Activated CD8-positive, alpha-beta T cell treated with anti-CD3 and anti-CD28 coated beads for 36 hours (primary cell): ENCODE data around the gene MLLT10. TPM values are rescaled to one million over a fixed set of nuclear protein-coding genes. Genes with fewer than 3 reads are reported as not detected.
A peak's percentile ranks its signal among the peaks of the same experiment; 100 is the strongest.

Source experiments
- ATAC-seq: fragments of 200-7000 bp; cut with Tn5 transposase; one replicate; pipeline ENCODE4 v1.10.0; 2021; ENCODE audit warnings: mild to moderate bottlenecking, moderate library complexity
- CTCF ChIA-PET: fragments of 350-600 bp; sonication (Branson Sonifier 250); formaldehyde crosslinking; loops from one replicate; lab custom pipeline; 2021; ENCODE audit warnings: antibody characterized with exemption; lab: Charles Lee
- POLR2A ChIA-PET: fragments of 350-600 bp; sonication (Branson Sonifier 250); formaldehyde crosslinking; loops from one replicate; lab custom pipeline; 2021; ENCODE audit warnings: antibody characterized with exemption; lab: Charles Lee
- DNase-seq: peaks from one replicate; pipeline ENCODE4 v3.0.0-alpha.2; 2020
- H3K27ac Mint-ChIP-seq: one replicate; pipeline ENCODE4 v1.8.0; 2021; ENCODE audit warnings: mild to moderate bottlenecking, mixed read lengths
- H3K27me3 Mint-ChIP-seq: one replicate; pipeline ENCODE4 v1.8.0; 2021; ENCODE audit warnings: mixed read lengths
- H3K36me3 Mint-ChIP-seq: one replicate; pipeline ENCODE4 v1.8.0; 2021; ENCODE audit warnings: low read depth, mixed read lengths
- H3K4me1 Mint-ChIP-seq: one replicate; pipeline ENCODE4 v1.8.0; 2021; ENCODE audit warnings: low read depth, mixed read lengths
- H3K4me3 Mint-ChIP-seq: one replicate; pipeline ENCODE4 v1.8.0; 2021; ENCODE audit warnings: mild to moderate bottlenecking, moderate library complexity, mixed read lengths
- H3K9me3 Mint-ChIP-seq: one replicate; pipeline ENCODE4 v1.8.0; 2021; ENCODE audit warnings: mixed read lengths
- intact Hi-C: fragments of 100-400 bp; cut with micrococcal nuclease; formaldehyde crosslinking; loops from one replicate; pipeline ENCODE4 v1.10.0; 2022
- total RNA-seq, 2 experiments: library from RNA; stranded (reverse); gene quantifications; one replicate each; pipeline ENCODE4 v1.2.3, GENCODE V29; 2021
- TF ChIP-seq, protein P1 (sequence below): fragments of 200-600 bp; IDR thresholded peaks from one replicate; pipeline ENCODE4 v1.8.0; 2022; ENCODE audit warnings: antibody characterized with exemption, mild to moderate bottlenecking

MLLT10 gene
- total RNA-seq, 2 experiments from 2014 or later, result 33.9 to 36.4 TPM

DNA sequence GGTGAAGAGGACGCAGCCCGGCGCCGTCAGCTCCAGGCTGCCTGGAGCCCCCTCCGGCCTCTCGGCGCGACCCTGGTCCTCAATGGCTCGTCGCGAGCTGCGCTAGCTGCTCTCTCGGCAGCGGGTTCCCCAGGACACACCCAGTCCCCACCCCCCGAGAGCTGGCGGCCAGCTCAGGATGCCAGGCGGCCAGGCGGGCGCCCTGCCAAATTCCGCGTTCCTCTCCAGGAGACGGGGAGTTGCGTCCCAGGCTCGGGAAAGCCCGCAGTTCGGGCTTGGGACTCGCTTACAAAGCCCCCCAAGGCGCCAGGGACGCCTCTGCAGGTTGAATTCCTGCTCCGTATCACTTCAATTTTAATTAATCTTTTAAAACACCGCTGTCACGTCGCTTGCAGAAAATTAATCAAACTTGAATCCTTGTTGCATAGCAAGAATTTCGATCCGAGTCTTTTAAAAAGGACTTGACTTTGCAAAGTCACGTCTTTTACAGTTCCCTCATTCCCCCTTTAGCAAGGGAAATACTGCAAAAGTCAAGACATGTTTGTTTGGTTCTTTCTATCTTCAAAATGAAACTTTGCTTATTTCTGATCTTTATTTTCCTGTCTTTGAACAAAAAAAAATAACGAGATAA is 36.7 kb upstream of the MLLT10 start:
- Mint-ChIP-seq H3K36me3 (no peaks in the 10 kb centered on the region), H3K27ac (no peak overlapping the region), H3K27me3 (peaks cover 60% of the 10 kb centered on the region), H3K4me3 (peak overlapping the region; percentile 78), H3K4me1 (peaks cover 16% of the 10 kb centered on the region), H3K9me3 (no peaks in the 10 kb centered on the region)
- CTCF ChIA-PET, result interaction anchor here (0.8 to 5.3 kb wide), 16 partner anchors 9 to 1602 kb away, joined by 3 to 58 read pairs (median 9); partner anchors contain the start of gene SKIDA1
- peak; percentile 45 for DNase-seq
- POLR2A ChIA-PET, result interaction anchor here (0.6 to 1.4 kb wide), 5 partner anchors 36 to 1918 kb away, joined by 3 read pairs; partner anchors contain the start of gene MLLT10
- TF ChIP-seq, protein P1, sequence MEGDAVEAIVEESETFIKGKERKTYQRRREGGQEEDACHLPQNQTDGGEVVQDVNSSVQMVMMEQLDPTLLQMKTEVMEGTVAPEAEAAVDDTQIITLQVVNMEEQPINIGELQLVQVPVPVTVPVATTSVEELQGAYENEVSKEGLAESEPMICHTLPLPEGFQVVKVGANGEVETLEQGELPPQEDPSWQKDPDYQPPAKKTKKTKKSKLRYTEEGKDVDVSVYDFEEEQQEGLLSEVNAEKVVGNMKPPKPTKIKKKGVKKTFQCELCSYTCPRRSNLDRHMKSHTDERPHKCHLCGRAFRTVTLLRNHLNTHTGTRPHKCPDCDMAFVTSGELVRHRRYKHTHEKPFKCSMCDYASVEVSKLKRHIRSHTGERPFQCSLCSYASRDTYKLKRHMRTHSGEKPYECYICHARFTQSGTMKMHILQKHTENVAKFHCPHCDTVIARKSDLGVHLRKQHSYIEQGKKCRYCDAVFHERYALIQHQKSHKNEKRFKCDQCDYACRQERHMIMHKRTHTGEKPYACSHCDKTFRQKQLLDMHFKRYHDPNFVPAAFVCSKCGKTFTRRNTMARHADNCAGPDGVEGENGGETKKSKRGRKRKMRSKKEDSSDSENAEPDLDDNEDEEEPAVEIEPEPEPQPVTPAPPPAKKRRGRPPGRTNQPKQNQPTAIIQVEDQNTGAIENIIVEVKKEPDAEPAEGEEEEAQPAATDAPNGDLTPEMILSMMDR, result no peak
- ATAC-seq, result no peak
- intact Hi-C loops, result loop anchor here (5.0 kb wide), 2 partner anchors 35 to 235 kb away; partner anchors contain the start of gene MLLT10

DNA sequence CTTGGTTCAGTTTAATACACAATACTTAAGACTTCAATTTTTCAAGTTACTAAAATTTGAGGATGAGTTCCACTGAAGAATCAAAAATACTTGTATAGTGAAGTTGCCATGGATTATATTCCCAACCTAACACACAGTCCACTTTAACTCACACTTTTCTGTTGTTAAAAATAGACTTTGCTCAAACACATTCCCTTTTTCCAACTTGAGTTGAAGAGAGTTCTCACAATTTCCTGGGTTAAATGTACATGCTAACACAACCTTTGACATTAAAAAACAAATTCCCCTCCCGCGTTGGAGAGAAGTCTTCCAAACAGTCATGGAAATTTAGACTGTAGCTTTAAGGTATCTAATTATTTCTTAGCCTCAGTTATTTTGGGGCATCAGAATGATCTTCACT is 35.7 kb upstream of the MLLT10 start:
- POLR2A ChIA-PET, result interaction anchor here (1.3 kb wide), 1 partner anchor 35 kb away, joined by 3 read pairs; the partner anchor contains the start of gene MLLT10
- H3K27me3 Mint-ChIP-seq, result peaks cover 55% of the 10 kb centered on the region
- TF ChIP-seq, protein P1, result no peak

DNA sequence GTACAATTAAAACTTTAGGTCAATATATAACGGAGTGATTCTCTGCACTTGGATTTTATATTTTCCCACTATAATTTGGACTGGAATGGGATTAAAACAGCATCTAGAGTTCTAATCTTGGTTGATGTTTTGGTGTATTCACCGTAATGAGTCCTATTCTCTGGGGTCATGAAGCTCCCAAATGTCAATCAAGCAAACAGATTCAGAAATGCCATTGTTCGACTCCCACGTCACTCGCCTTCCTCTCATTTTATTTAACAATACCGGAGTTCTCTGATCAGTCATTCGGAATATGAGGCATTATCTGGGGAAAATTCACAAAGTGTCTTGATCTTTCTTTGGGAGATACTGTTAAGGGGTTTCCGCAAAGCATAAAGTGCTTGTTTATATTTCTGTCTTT is 35.0 kb upstream of the MLLT10 start:
- no peak overlapping the region for H3K27ac Mint-ChIP-seq
- intact Hi-C loops, result loop anchor here (5.0 kb wide), 2 partner anchors 33 to 233 kb away; partner anchors contain the start of gene MLLT10
- peaks cover 50% of the 10 kb centered on the region for H3K27me3 Mint-ChIP-seq

More for the DNA sequence above, 35.7 kb upstream of the MLLT10 start:
- H3K27ac Mint-ChIP-seq, result no peak overlapping the region
- no peak for ATAC-seq
- DNase-seq, result no peak
- CTCF ChIA-PET, result interaction anchor here (0.8 to 4.1 kb wide), 3 partner anchors 11 to 242 kb away, joined by 3 to 23 read pairs (median 3); no protein-coding TSS in a partner anchor
- H3K36me3 Mint-ChIP-seq, result no peaks in the 10 kb centered on the region
- no peaks in the 10 kb centered on the region for H3K9me3 Mint-ChIP-seq
- H3K4me3 Mint-ChIP-seq, result no peak overlapping the region
- intact Hi-C loops, result loop anchor here (5.0 kb wide), 2 partner anchors 34 to 234 kb away; partner anchors contain the start of gene MLLT10
- peaks cover 16% of the 10 kb centered on the region for H3K4me1 Mint-ChIP-seq

DNA sequence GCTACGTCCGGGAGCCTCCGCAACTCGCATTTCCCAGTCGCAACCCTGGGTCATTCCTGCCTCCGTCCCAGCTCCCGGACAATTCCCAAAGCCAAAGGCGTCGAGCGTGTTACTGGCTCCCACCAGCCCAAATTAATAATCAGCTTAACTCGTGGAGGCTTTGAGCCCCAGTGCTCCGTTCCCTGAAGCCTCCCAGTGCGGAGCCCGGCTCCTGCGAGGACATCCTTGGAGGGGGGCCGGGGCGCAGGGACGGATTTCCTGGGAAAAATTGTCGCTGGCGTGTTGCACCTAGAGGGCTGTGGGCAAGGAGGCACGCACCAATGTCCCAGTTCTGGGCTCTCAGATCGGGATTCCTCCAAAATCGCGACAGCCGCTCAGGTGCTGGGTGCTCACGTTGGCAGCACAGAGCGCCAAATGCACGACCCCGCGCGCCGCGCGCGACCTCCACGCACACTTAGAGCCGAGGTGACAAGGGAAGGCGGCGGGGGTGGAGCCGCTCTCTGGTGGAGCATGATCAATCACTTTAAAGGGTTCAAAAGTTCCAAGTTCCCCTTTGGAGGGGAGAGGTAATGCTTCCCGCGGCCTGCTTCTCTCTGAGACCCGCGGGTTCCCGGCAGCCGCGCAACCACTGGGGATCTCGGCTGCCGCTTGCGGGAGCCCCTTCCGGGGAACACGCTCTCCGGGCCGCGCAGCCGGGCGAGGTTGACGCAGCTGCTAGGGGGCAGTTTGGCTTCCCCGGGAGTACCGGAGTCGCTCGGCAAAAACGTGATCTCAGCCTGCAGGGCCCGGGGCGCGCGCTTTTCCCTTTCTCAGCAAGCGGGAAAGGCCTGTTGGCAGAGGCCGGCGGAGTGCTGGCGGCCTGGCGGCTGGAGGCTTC is 34.1 kb upstream of the MLLT10 start:
- peaks cover 11% of the 10 kb centered on the region for H3K4me1 Mint-ChIP-seq
- no peaks in the 10 kb centered on the region for H3K9me3 Mint-ChIP-seq
- ATAC-seq, result no peak
- peaks cover 49% of the 10 kb centered on the region for H3K27me3 Mint-ChIP-seq
- intact Hi-C loops, result loop anchor here (5.0 kb wide), 2 partner anchors 32 to 232 kb away; partner anchors contain the start of gene MLLT10
- H3K36me3 Mint-ChIP-seq, result no peaks in the 10 kb centered on the region
- TF ChIP-seq, protein P1, result no peak
- DNase-seq, result peak; percentile 23
- no peak overlapping the region for H3K4me3 Mint-ChIP-seq
- CTCF ChIA-PET, result interaction anchor here (0.7 to 1.2 kb wide), 3 partner anchors 9 to 232 kb away, joined by 3 read pairs; partner anchors contain the start of gene MLLT10
- POLR2A ChIA-PET, result interaction anchor here (0.5 kb wide), 1 partner anchor 419 kb away, joined by 4 read pairs; no protein-coding TSS in a partner anchor
- H3K27ac Mint-ChIP-seq, result no peak overlapping the region

More for the DNA sequence above, 35.0 kb upstream of the MLLT10 start:
- ATAC-seq (no peak), DNase-seq (no peak)
- POLR2A ChIA-PET, result interaction anchor here (0.5 kb wide), 1 partner anchor 420 kb away, joined by 4 read pairs; no protein-coding TSS in a partner anchor
- TF ChIP-seq, protein P1, result no peak
- no peak overlapping the region for H3K4me3 Mint-ChIP-seq
- CTCF ChIA-PET, result interaction anchor here (0.7 to 4.1 kb wide), 3 partner anchors 19 to 241 kb away, joined by 3 to 23 read pairs (median 3); partner anchors contain the start of gene MLLT10
- no peaks in the 10 kb centered on the region for H3K9me3 Mint-ChIP-seq
- no peaks in the 10 kb centered on the region for H3K36me3 Mint-ChIP-seq
- peaks cover 15% of the 10 kb centered on the region for H3K4me1 Mint-ChIP-seq
